Muscle of arm (tissue), 12 donors: Measurements from ENCODE around the gene RHBDD1. TPM values are rescaled to one million over a fixed set of nuclear protein-coding genes. Genes with fewer than 3 reads are reported as not detected.
"Not testable (repeated sequence)": the region's sequence is repeated elsewhere in the genome, so short reads cannot be mapped to it uniquely, and the experiment has no call there.

Source experiments
- DNase-seq: peaks from one replicate; pipeline ENCODE4 v3.0.0-alpha.2; 2013
- polyA plus RNA-seq, 12 donors: library from polyadenylated mRNA; unstranded; fragments of 120-200 nt; gene quantifications; one replicate each; pipeline ENCODE4 v1.2.1, GENCODE V29; 2013; ENCODE audit not compliant: insufficient read length in 12 of 12

Gene RHBDD1
- polyA plus RNA-seq, 12 donors = 12.0 to 20.8 (median 17.1) TPM; not detected in 1

- DNase-seq = no peak
These were observed 3.3 kb downstream of the RHBDD1 start for GRCh38 chr2:226839161-226839560.

- no peak for DNase-seq
These were observed 4.1 kb downstream of the RHBDD1 start for GRCh38 chr2:226839951-226840350.

GRCh38 chr2:226843001-226843400 is 7.1 kb downstream of the RHBDD1 start:
- not testable (repeated sequence) for DNase-seq

GRCh38 chr2:226845386-226846116 is 9.7 kb downstream of the RHBDD1 start:
- DNase-seq = no peak

GRCh38 chr2:226847090-226847489 is 11.2 kb downstream of the RHBDD1 start:
- DNase-seq = no peak

- DNase-seq = no peak
These were observed 11.7 kb downstream of the RHBDD1 start for GRCh38 chr2:226847511-226847910.

GRCh38 chr2:226849349-226849748 is 13.5 kb downstream of the RHBDD1 start:
- DNase-seq = no peak

- DNase-seq = no peak
These were observed 14.2 kb downstream of the RHBDD1 start for GRCh38 chr2:226850024-226850423.

GRCh38 chr2:226855787-226856186 is 19.9 kb downstream of the RHBDD1 start:
- no peak for DNase-seq

- no peak for DNase-seq
These were observed 24.2 kb downstream of the RHBDD1 start for GRCh38 chr2:226860087-226860486.

GRCh38 chr2:226862623-226863022 is 26.8 kb downstream of the RHBDD1 start:
- no peak for DNase-seq

- DNase-seq = no peak
These were observed 29.4 kb downstream of the RHBDD1 start for GRCh38 chr2:226865273-226865672.

GRCh38 chr2:226865710-226866109 is 29.9 kb downstream of the RHBDD1 start:
- DNase-seq = no peak

GRCh38 chr2:226868331-226869162 is 32.7 kb downstream of the RHBDD1 start:
- no peak for DNase-seq

- DNase-seq = no peak
These were observed 33.5 kb downstream of the RHBDD1 start for GRCh38 chr2:226869371-226869770.

GRCh38 chr2:226873051-226873620 is 37.3 kb downstream of the RHBDD1 start:
- DNase-seq = no peak

- DNase-seq = no peak
These were observed 38.0 kb downstream of the RHBDD1 start for GRCh38 chr2:226873826-226874225.

- no peak for DNase-seq
These were observed 38.9 kb downstream of the RHBDD1 start for GRCh38 chr2:226874749-226875148.

- DNase-seq = peak; percentile 11
These were observed 39.8 kb downstream of the RHBDD1 start for GRCh38 chr2:226875438-226876225.

- no peak for DNase-seq
These were observed 41.6 kb downstream of the RHBDD1 start for GRCh38 chr2:226877491-226877890.

- no peak for DNase-seq
These were observed 45.4 kb downstream of the RHBDD1 start for GRCh38 chr2:226881287-226881686.

- DNase-seq = no peak
These were observed 46.8 kb downstream of the RHBDD1 start for GRCh38 chr2:226882606-226883005.
